Smooth muscle cell (in vitro differentiated cells): ENCODE results near the gene SULT4A1. TPM values are rescaled to one million over a fixed set of nuclear protein-coding genes. Genes with fewer than 3 reads are reported as not detected.

Experiments used
- DNase-seq: peaks from one replicate; lab custom pipeline; 2025; ENCODE audit not compliant: unreplicated experiment; lab: John Stamatoyannopoulos, UW
- H2AFZ ChIP-seq: fragments of 200-600 bp; sonication (generic); 2 replicates; pipeline ENCODE4 v1.6.0; 2016; ENCODE audit warnings: antibody characterized with exemption, low read depth, mild to moderate bottlenecking
- H3F3A ChIP-seq: fragments of 200-600 bp; sonication (generic); 2 replicates; pipeline ENCODE4 v1.6.0; 2017; ENCODE audit warnings: antibody characterized with exemption, low read depth
- H3K27ac ChIP-seq: fragments of 200-600 bp; sonication (generic); 2 replicates; pipeline ENCODE4 v1.5.1; 2016; ENCODE audit warnings: low read depth, mild to moderate bottlenecking
- H3K27me3 ChIP-seq: fragments of 200-600 bp; sonication (generic); 2 replicates; pipeline ENCODE4 v1.6.1; 2016; ENCODE audit warnings: low read depth, mild to moderate bottlenecking
- H3K36me3 ChIP-seq: fragments of 200-600 bp; sonication (generic); 2 replicates; pipeline ENCODE4 v1.5.1; 2016; ENCODE audit warnings: low read depth
- H3K4me1 ChIP-seq: fragments of 200-600 bp; sonication (generic); 2 replicates; pipeline ENCODE4 v1.5.1; 2016; ENCODE audit warnings: low read depth
- H3K4me2 ChIP-seq: fragments of 200-600 bp; sonication (generic); 2 replicates; pipeline ENCODE4 v1.6.0; 2016; ENCODE audit warnings: mild to moderate bottlenecking
- H3K4me3 ChIP-seq: fragments of 200-600 bp; sonication (generic); 2 replicates; pipeline ENCODE4 v1.5.1; 2016; ENCODE audit warnings: mild to moderate bottlenecking
- H3K79me2 ChIP-seq: fragments of 200-600 bp; sonication (generic); 2 replicates; pipeline ENCODE4 v1.6.0; 2016; ENCODE audit warnings: low read depth, mild to moderate bottlenecking
- H3K9ac ChIP-seq: fragments of 200-600 bp; sonication (generic); 2 replicates; pipeline ENCODE4 v1.6.0; 2016; ENCODE audit warnings: low read depth
- H3K9me3 ChIP-seq: fragments of 200-600 bp; sonication (generic); replicated peaks from 2 replicates; pipeline ENCODE4 v1.5.1; 2016; ENCODE audit warnings: low read depth
- H4K20me1 ChIP-seq: fragments of 200-600 bp; sonication (generic); 2 replicates; pipeline ENCODE4 v1.6.0; 2016; ENCODE audit warnings: low read depth
- CTCF ChIP-seq: fragments of 200-600 bp; sonication (generic); IDR thresholded peaks from 2 replicates; pipeline ENCODE4 v1.5.1; 2017; ENCODE audit warnings: borderline replicate concordance, mild to moderate bottlenecking, antibody characterized with exemption; ENCODE audit not compliant: insufficient read depth, poor library complexity, severe bottlenecking
- WGBS: methylation state at CpG from one replicate; pipeline ENCODE4 v1.1.7; 2016; ENCODE audit warnings: low lambda C conversion rate; 5-methylcytosine and 5-hydroxymethylcytosine counted together
- polyA plus RNA-seq: library from polyadenylated mRNA; unstranded; fragments of >200 nt; fragmentation: Nextera tagmentation; extraction: Ambion mirVana; gene quantifications from 2 replicates; pipeline ENCODE4 v1.2.1, GENCODE V29; 2016
- total RNA-seq: library from RNA; depleted of rRNA; stranded (reverse); fragments of >200 nt; gene quantifications from 2 replicates; pipeline ENCODE4 v1.2.3, GENCODE V29; 2014

The SULT4A1 gene
- total and polyA plus RNA-seq, 2 experiments from 2014 or later: 2.7 to 4.9 TPM

- WGBS: 97% methylated on average over 33 of the region's 33 CpGs
- H2AFZ ChIP-seq: no peak overlapping the region
- H3K4me3 ChIP-seq: no peak overlapping the region
- no peak overlapping the region for H3K4me2 ChIP-seq
- H3K9me3 ChIP-seq: no peaks in the 10 kb centered on the region
- no peak overlapping the region for H3K27ac ChIP-seq
- H3F3A ChIP-seq: peaks cover 13% of the 10 kb centered on the region
- H3K9ac ChIP-seq: no peak overlapping the region
- H3K4me1 ChIP-seq: peaks cover 5% of the 10 kb centered on the region
- no peak for DNase-seq
- H4K20me1 ChIP-seq: no peaks in the 10 kb centered on the region
- no peaks in the 10 kb centered on the region for H3K79me2 ChIP-seq
- no peaks in the 10 kb centered on the region for H3K36me3 ChIP-seq
- H3K27me3 ChIP-seq: no peaks in the 10 kb centered on the region
- TF ChIP-seq CTCF: no peak
These were observed 30.5 kb downstream of the SULT4A1 start for GRCh38 chr22:43831561-43832392.

GRCh38 chr22:43830931-43831560 is 31.3 kb downstream of the SULT4A1 start:
- H2AFZ ChIP-seq: no peak overlapping the region
- H3K4me3 ChIP-seq: no peak overlapping the region
- DNase-seq: no peak
- H3K79me2 ChIP-seq: no peaks in the 10 kb centered on the region
- H3K4me1 ChIP-seq: peaks cover 7% of the 10 kb centered on the region
- no peaks in the 10 kb centered on the region for H3K36me3 ChIP-seq
- H3K9me3 ChIP-seq: no peaks in the 10 kb centered on the region
- no peak overlapping the region for H3K4me2 ChIP-seq
- H3K27me3 ChIP-seq: no peaks in the 10 kb centered on the region
- no peaks in the 10 kb centered on the region for H4K20me1 ChIP-seq
- 84% methylated on average over 12 of the region's 12 CpGs for WGBS
- peaks cover 16% of the 10 kb centered on the region for H3F3A ChIP-seq
- H3K9ac ChIP-seq: no peak overlapping the region
- no peak overlapping the region for H3K27ac ChIP-seq
- no peak for TF ChIP-seq CTCF

- WGBS: 87% methylated on average over 33 of the region's 33 CpGs
- Histone ChIP-seq H3F3A (peaks cover 19% of the 10 kb centered on the region), H3K27ac (peak overlapping the region; percentile 77), H3K4me3 (no peak overlapping the region), H4K20me1 (no peaks in the 10 kb centered on the region), H3K27me3 (no peaks in the 10 kb centered on the region), H3K4me2 (peak overlapping the region; percentile 48), H3K9ac (no peak overlapping the region), H2AFZ (no peak overlapping the region), H3K79me2 (no peaks in the 10 kb centered on the region), H3K4me1 (peaks cover 7% of the 10 kb centered on the region), H3K36me3 (no peaks in the 10 kb centered on the region), H3K9me3 (no peaks in the 10 kb centered on the region)
- TF ChIP-seq CTCF: no peak
- DNase-seq: no peak
These were observed 32.1 kb downstream of the SULT4A1 start for GRCh38 chr22:43829904-43830851.
